ENCODE results near the gene ECI2.

- TF ChIP-seq MAX (IDR thresholded peaks at IDR 0.05; ENCODE audit: low read depth, low read length): no peak
- TF ChIP-seq, protein P1, sequence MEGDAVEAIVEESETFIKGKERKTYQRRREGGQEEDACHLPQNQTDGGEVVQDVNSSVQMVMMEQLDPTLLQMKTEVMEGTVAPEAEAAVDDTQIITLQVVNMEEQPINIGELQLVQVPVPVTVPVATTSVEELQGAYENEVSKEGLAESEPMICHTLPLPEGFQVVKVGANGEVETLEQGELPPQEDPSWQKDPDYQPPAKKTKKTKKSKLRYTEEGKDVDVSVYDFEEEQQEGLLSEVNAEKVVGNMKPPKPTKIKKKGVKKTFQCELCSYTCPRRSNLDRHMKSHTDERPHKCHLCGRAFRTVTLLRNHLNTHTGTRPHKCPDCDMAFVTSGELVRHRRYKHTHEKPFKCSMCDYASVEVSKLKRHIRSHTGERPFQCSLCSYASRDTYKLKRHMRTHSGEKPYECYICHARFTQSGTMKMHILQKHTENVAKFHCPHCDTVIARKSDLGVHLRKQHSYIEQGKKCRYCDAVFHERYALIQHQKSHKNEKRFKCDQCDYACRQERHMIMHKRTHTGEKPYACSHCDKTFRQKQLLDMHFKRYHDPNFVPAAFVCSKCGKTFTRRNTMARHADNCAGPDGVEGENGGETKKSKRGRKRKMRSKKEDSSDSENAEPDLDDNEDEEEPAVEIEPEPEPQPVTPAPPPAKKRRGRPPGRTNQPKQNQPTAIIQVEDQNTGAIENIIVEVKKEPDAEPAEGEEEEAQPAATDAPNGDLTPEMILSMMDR (IDR thresholded peaks at IDR 0.05 in 2 of 3, conservative IDR thresholded peaks at IDR 0.05 in 1 of 3; ENCODE audit: control insufficient read depth in 2 of 3, extremely low read depth in 1 of 3, insufficient read depth in 1 of 3, low read depth in 3 of 3, low read length in 3 of 3): no peak
Observed at GRCh38 chr6:4139272-4139671, 3.9 kb upstream of the ECI2 start.
